Stimulated activated CD4-positive, alpha-beta T cell treated with anti-CD3 and anti-CD28 coated beads, TNF-alpha, amount 100 ng/mL, for 48 hours (primary cell): Measurements from ENCODE around the gene LRCH4.
"Not testable (repeated sequence)": the region's sequence is repeated elsewhere in the genome, so short reads cannot be mapped to it uniquely, and the experiment has no call there.

Experiments
- DNase-seq, 3 donors: peaks; one replicate each; pipeline ENCODE4 v3.0.0-alpha.2; 2020; ENCODE audit warnings: low read depth in 3 of 3

LRCH4 gene

DNA sequence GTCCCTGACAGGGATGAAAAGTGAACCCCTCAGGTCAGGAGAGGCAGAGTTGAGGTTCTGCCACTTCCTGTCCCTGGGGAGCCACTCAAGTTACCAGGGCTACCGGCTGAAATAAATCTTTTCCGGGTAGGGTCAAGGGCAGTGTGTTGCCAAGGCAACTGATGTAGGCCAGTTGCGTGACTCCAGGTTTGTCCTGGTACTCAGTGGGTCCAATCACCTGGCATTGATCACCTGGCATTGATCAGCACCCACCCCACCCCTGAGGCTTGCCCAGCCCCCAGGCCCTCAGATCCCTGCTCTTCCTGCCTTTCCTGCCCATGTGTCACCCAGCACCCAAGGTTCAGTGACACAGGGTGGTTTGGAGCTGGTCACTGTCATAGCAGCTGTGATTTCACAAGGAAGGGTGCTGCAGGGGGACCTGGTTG, 18.2 kb downstream of the LRCH4 start:
- DNase-seq: no peak

DNA sequence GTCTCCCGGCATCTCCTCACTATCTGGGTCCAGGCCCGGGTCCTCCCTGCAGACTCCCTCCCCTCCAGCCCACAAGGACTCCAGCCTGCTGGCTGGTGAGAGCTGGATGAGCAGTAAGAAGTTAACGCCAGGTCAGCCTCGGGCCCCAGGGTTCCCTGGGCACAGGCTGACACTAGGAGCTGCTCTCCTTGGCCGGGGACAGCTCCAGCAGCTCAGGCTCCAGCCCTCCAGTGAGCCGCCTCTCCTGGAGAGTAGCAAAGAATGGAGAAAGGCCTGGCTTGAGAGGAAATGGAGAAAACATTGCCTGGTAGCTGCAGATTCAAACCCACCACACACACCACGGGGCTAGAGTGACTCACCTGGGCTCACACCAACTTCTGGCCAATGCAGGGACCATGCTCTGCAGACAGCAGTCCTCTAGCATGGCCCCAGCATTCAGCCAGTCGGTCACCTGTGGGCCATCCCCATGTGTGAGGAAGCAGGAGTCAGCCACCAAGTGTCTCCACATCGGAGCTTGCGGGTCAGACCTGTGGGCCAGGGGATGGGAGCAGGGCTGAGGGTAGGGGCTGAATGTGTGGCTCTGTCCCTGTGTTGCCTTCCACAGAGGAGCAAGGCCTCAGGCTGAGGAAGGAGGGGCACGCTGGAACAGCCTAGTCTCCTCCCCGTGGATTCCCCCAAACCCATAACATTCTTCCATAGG, 18.7 kb downstream of the LRCH4 start:
- no peak for DNase-seq

DNA sequence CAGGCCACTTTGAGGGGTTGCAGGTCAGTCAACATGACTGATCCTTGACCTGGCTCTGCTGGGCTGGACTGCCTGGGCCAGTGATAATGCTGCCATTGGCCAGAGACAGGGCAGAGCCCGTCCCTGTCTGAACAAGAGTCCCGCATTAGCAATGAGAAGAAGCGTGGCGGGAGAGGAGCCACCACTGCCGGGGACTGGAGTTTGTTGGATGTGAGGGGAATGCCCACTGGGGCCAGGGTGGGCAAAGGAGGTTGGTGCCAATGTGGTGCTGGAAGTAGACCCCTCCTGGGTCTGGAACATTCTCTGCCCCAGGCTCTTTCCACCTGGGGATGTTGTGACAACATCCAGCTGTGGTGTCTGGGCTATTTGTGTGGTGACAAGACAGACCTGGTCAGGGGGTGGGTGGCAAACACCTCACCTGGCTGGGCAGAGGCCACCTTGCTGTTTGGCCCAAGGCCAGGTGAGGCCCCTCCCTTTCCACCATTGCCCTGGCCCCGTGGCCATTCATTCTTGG, 19.9 kb downstream of the LRCH4 start:
- no peak for DNase-seq

DNA sequence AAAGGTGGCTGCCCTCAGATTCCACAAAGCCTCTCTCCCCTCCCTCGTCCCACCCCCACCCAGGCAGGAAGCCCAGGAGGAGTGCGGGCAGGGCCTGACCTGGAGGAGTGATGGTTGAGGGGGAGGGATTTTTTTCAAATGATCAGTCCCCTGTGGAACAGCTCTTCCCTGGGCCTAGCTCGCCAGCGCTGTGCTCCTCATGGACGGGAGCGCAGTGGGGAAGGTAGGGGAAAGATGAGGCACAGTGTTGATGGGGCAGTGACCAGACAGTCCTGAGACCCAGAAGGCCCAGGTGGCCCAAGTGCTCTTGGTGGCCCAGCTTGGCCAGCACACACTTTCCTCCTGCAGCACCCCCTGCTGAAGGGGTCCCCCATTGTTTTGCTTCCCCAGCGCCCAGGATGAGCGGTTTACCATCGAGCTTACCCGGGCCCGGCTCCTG, 20.8 kb downstream of the LRCH4 start:
- DNase-seq: no peak

DNA sequence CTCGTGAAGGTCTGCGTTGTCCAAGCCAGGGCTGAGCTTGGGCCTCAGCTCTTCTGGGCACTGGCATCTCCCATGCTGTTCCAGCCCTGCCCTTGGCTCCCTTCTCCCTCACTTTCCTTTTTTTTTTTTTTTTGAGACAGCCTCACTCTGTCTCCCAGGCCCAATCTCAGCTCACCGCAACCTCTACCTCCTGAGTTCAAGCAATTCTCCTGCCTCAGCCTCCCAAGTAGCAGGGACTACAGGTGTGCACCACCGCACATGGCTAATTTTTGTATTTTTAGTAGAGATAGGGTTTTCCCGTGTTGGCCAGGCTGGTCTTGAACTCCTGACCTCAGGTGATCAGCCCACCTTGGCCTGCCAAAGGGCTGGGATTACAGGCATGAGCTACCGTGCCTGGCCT, 21.5 kb downstream of the LRCH4 start:
- not testable (repeated sequence) for DNase-seq

DNA sequence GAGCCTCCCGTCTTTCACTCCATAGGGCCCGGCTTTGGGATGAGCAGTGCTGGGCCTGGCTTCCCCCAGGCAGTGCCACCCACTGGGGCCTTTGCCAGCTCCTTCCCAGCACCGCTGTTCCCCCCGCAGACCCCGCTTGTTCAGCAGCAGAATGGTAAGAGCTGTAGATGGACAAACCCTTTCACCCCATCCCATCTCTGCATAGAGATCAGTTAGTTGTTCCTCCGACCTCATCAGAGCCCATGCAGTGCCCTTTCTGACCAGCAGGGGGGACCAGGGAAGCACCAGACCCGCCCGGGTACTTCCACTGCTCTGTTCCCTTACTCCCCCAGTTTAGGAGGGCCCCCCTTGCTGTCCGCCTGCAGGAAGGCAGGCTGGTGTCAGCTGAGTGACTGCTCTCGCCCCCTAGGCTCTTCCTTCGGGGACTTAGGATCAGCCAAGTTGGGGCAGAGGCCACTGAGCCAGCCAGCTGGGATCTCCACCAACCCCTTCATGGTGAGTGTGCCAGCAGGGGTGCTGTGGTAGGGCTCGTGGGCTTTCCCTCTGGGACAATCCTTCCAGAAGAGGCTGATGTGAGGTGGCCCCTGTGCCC, 22.0 kb downstream of the LRCH4 start:
- DNase-seq: peak; percentile 59 to 82 (median 75)

DNA sequence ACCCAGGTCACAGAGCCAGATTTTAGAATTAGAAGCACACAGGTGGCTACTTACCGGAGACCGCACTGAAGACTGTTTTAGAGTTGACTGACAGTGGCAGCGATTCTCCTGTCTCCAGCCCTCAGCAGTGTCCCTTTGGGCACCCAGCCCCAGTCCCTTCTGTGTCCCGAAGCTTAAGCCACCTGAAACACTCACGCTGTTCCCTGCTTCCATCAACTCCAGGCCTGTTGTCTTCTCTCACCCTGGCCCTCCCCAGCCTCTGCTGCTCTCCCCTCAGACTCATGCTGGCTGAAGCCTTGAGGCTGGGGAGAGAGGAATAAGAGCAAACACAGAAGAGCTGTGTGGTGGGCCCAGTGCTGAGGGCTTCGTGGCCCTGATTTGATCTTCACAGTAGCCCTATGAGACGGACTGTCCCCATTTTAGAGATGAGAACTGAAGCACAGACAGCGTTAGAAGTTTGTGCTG, 22.8 kb downstream of the LRCH4 start:
- no peak for DNase-seq

DNA sequence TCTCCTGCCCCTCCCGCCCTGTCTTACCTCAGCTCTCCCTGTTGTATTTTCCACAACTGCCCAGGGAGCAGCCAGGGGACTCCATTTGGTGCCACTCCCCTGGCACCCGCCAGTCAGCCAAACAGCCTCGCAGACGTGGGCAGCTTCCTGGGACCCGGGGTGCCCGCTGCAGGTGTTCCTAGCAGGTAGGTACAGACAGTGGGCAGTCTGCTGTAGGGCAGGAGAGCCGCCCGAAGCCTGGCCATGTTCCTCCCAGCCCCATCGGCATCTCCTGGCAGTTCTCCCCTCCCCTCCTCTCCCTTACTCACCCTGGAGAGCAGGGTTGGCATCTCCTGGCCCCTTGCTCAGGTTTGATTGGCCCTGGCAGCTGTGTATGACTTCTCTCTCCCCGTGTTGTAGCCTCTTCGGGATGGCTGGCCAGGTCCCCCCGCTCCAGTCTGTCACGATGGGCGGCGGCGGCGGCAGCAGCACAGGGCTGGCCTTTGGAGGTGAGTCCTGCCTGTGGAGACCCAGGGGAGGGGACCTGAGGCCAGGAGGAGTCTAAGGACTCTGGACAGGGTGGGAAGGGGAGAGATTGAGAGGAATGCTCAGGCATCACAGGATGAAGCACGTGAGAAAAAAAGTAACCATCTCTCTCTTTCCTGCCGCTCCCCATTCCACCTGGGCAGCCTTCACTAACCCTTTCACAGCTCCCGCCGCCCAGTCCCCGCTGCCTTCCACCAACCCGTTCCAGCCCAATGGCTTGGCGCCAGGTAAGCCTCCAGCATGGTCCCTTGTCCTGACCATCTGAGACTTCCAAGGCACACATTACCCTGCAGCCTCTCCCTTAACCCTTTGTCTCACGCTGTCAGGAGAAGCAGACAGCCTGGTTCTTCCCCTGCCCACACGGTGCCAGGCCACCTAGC, 23.5 kb downstream of the LRCH4 start:
- no peak for DNase-seq

DNA sequence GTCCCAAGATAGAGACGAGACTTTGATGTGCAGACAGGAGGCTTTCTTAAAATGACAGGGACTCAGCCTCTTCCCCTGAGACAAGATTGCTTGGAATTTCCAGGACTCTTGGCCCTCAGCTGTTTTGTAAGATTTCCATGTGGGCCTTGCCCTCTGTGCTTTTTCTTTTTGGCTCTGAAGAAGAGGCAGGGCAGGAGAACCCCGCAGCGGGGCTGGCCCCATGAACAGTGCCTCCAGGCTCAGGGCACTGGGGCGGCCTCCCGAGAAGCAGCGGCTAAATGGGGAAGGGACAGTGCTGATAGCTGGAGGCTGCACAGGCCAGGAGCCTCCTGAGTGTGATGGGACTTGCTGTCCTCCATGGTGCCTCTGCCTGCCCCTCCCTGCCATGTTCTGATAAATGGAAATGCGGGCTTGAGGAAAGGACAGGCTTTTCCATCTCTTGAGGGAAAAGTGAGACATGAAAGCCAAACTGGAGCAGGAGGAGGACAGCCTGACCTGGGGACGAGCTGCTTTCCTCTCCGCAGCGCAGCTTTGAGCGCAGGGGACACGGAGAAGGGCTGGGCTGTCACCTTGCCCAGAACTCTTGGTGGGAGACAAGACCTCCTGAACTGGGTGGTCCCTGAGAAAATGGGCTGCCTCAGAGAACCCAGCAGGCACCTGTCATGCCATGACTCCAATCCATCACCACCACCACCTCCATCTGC, 24.3 kb downstream of the LRCH4 start:
- DNase-seq: no peak

DNA sequence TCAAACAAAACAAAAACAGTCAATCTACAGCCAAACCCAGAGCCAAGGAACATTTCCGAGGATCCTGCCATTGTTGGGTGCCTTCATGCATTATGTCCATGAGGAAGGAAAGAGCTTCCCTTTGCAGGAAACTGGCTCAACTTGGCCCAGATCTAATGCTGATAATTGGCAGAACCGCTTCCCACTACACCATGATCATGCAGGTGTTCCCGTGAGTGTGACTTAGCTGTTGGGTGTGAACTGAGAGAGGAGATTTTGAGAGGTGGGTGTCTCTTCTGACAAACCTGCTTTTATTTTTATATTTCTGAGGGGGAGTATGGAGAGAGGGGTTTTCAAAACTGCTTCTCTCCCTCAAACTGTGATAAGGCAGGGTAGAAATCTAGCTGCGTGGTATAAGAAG, 26.8 kb downstream of the LRCH4 start:
- DNase-seq: no peak

DNA sequence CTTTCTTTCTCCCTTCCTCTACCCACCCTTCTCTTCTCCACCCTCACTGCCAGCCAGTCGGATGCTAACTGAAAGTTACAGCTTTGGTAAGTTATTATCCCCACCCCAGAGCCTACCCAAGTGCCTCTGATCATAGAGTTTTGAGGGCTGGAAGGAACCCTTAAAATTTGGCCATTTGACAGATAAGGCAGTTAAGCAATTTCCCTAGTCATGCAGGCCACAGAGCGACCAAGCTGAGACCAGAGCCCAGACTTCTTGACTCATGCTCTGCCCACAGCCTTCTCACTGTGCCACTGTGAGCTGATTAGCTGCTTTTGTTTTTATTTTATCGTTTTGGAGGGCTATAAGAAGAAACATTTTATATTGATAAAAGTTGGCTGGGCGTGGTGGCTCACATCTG, 29.4 kb downstream of the LRCH4 start:
- DNase-seq: no peak

DNA sequence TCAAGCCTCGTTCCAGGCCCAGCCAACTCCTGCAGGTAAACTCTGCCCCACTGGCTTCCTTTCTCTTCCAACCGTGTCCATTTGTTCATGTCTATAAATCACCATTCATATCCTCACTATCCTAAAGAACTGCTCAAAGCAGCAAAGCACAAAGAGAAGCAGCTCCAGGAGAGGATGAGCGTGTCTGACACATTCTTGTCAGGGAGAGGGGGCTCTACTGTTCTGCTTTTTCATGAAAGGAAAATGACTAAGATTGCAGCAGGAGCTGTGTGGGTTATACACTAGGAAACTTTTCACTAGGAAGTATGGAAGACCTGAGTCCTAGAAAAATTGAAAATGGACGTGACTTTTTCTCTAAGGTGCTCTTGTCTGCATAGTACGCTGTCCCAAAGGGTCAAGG, 30.2 kb downstream of the LRCH4 start:
- no peak for DNase-seq

DNA sequence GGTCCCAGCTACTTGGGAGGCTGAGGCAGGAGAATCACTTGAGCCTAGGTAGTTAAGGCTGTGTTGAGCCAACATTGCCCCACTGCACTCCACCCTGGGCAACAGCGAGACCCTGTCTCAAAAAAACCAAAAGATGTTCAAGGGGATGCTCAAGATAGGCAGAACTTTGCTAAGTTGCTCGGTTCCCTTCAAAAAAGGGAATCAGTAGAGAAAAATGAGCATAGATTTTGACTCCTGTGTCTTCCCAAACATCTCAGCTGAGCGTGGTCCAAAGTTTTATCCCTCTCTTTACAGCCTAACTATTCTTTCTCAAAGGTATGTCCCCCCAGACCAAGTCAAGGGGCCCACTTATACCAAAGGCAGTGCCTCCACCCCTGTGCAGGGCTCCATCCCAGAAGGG, 32.9 kb downstream of the LRCH4 start:
- DNase-seq: no peak

DNA sequence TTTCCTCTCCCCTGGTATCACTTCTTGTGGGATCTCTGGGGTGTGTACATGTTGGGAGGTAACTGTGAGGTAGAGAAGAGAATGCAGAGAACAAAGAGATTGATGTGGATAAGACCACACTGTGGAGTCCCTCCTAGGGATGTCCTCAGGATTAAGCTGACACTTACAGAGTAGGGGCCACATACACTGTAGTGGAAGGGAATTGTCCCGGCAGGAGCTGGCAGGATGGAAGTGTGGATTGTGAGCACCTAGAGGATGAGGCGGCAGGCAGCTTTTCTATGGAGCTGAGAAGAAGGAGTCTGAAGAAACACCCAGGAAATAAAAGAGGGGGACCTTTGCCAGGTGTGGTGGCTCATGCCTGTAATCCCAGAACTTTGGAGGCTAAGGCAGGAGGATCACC, 33.4 kb downstream of the LRCH4 start:
- DNase-seq: no peak

DNA sequence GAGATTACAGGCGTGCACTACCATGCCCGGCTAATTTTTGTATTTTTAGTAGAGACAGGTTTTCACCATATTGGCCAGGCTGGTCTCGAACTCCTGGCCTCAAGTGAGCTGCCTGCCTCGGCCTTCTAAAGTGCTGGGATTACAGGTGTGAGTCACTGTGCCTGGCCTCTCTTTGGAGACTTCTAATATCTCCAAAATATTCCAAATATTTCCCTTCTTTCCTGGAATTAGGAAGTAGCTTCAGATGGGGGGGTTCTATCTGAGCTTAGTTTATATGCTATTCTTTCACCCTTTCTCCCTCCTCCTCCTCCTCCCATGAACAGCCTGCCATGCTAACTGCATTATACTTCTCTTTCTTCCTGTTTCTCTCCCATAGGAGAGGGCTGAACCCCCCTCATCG, 37.5 kb downstream of the LRCH4 start:
- DNase-seq: not testable (repeated sequence)

DNA sequence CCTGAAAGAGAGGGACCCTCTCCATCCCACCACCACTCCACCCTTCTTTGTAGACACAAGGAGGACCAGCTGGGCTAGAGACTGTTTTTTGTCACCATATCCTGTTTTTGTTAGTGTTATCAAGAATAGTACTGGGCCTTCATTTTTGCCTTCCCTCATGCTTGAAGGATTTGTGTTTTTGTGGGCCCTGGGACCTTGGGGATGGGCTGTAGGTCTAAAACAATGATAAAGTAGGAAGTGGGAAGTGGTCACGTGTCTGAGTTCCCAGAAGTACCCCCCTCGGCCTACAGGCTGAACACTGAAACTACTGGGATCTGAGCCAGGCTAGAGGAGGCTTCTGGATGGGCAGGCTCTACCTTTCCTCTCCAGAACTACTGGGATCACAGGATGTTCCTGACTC, 38.1 kb downstream of the LRCH4 start:
- no peak for DNase-seq

DNA sequence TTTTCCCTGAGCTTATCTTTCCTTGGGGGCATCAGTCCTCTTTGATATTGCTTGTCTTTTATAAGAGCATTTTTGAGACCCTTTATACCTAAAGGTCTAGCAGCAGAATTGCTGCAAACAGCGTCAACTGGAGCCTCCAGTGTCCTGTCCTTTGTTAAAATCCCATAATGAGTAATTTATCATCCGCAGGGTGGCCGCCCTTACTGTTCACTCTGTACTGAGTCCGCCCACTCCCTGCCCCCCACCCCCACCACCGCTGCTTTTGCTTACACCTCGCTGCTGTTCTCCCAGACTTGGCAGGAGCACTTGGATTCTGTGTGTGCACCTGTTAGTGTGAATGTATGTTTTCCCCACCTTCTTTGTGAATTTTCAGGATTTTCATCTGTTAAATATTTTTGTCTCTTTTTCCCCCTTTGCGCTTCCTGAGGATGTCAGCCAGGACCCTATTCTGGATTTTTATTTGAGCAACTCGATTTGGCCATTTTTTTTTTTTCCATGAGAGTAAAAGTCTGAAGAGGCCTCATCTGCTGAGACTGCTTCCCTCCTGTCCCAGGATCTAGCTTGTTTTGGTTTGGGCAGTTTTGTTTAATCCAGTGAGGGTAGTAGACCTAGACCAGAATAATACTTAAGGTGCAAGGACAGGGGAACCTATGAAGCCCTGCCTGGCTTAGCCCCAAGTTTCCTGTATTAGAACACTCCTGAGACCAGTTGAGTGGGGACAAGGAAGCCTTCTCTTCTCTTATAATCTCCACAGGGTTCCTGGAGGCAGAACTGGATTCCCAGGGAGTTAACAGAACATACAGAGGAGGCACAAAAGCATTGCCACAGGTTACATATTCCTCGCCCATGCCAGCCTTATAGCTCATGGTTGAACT, 38.8 kb downstream of the LRCH4 start:
- DNase-seq: no peak

DNA sequence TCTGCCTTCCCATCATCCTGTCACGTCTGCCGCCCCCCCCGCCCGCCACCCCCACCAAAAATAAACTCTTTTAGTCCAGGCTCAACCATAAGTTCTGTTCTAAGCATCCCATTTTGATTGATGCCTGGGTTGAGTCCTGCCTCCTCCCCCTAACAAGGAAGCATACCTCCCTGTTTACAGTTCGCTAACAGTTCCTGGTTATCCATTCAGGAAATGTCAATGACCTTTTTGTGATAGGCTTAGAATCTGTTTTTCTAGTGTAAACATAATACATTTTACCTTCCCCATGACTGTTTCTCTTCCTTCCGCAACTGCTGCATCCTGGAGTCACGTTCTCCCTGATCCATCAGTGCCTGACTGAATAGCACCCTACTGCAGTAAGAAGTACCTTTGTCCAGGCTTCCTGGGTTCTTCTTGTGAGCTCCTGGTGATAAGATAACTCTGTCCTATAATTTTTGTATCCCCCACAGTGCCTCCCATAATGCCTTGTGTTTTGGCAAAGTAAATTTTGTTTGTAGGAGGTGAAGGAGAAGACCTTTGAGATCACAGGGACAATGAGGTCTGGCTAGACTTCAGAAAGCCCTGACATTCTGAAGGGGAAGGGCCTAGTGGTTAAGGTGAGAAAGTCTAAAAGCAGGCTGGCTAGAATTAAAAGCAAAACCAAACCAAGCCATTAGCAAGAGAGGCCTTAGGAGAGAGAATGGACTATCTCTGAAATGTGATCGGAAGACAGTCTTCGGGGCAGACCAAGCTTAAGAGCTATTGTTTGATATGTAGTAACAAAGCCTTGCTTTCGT, 39.6 kb downstream of the LRCH4 start:
- no peak for DNase-seq

DNA sequence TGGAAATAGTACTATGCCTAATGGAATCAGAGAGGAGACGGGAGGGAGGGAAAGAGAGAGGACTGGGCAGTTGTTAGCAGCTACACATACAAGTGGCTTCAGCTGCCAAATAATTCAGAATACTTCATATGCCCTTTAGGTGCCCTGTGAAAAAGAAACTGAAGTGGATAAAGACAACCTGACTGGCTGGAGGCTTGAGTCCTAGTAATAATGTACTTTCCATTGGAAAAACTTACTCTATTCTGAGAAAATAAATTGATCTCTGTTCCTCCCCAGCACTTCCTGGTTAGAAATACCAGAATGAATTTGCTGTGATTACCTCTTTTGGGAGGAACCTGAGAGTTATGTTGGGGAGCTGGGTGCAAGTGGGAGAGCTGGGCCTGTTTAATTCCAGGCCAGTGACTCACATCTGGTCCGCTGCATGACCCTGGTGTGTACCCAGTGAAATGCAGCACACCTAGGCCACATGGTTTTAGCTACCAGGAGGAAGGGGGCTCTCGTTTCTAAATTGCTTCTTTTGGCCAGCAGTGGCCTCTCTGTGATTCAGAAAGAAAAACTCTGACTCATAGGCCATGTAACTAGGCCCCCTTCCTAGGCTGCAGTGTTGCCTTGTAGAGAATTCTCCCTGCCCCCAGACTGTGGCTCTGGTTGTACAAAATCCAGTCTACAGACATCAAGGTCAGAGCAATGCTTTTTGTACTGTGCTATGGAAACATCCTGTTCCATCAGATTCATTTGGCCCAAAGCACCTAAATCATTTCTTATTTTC, 40.4 kb downstream of the LRCH4 start:
- DNase-seq: peak in 2 of 3 donors; percentile 61 to 71
